ENCODE measurements around the gene AREL1. TPM values are rescaled to one million over a fixed set of nuclear protein-coding genes. Genes with fewer than 3 reads are reported as not detected.

AREL1 gene
- total and polyA plus RNA-seq, 2 donors (not counting 3 experiments of a cell fraction or from before 2014, with no cell fraction given): 46.4 to 67.2 TPM

DNA sequence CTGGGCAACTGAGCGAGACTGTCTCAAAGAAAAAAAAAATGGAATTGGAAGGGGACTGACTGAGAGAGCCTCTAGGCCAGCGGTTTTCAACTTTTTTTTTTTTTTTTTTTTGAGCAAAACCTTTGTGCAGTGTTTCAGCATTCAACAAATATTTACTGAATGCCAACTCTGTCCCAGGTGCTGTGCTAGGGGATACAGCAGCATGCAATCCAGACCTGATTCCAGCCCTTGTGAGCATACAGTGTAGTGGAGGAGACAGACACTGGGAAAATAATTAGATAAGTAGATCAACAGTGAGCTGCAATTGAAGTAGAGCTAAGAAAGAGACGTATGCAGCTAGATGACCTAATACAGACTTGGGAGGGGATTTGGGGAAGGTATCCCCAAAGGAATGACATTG, 77.0 kb downstream of the AREL1 start:
- H3K4me2 ChIP-seq (ENCODE audit: insufficient read depth, low read length): no peak overlapping the region
- H3K27ac ChIP-seq (ENCODE audit: insufficient read depth, low read depth, low read length): no peak overlapping the region
- TF ChIP-seq POLR2A (IDR thresholded peaks at IDR 0.05; ENCODE audit: low read depth, low read length) (no peak), POLR2AphosphoS5 (IDR thresholded peaks at IDR 0.05; ENCODE audit: insufficient read depth, low read depth, low read length) (no peak), MYC (IDR thresholded peaks at IDR 0.05; ENCODE audit: low read depth, low read length) (no peak), GATA2 (IDR thresholded peaks at IDR 0.05; ENCODE audit: insufficient read depth, insufficient read length, low read depth, low read length) (no peak), JUN (IDR thresholded peaks at IDR 0.05; ENCODE audit: borderline replicate concordance, insufficient read depth, insufficient read length, low read depth) (no peak), EZH2 (IDR thresholded peaks at IDR 0.05; ENCODE audit: borderline replicate concordance, low read depth, low read length, severe bottlenecking) (no peak), FOS (IDR thresholded peaks at IDR 0.05; ENCODE audit: borderline replicate concordance, insufficient read depth, low read length) (no peak)
- TF ChIP-seq, protein P1, sequence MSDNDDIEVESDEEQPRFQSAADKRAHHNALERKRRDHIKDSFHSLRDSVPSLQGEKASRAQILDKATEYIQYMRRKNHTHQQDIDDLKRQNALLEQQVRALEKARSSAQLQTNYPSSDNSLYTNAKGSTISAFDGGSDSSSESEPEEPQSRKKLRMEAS (IDR thresholded peaks at IDR 0.05; ENCODE audit: insufficient read depth, insufficient read length): no peak
- TF ChIP-seq, protein P2, sequence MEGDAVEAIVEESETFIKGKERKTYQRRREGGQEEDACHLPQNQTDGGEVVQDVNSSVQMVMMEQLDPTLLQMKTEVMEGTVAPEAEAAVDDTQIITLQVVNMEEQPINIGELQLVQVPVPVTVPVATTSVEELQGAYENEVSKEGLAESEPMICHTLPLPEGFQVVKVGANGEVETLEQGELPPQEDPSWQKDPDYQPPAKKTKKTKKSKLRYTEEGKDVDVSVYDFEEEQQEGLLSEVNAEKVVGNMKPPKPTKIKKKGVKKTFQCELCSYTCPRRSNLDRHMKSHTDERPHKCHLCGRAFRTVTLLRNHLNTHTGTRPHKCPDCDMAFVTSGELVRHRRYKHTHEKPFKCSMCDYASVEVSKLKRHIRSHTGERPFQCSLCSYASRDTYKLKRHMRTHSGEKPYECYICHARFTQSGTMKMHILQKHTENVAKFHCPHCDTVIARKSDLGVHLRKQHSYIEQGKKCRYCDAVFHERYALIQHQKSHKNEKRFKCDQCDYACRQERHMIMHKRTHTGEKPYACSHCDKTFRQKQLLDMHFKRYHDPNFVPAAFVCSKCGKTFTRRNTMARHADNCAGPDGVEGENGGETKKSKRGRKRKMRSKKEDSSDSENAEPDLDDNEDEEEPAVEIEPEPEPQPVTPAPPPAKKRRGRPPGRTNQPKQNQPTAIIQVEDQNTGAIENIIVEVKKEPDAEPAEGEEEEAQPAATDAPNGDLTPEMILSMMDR (IDR thresholded peaks at IDR 0.05; ENCODE audit: extremely low read depth in 1 of 2, insufficient read depth in 1 of 2, low read depth in 1 of 2, low read length in 2 of 2): no peak
- no peaks in the 10 kb centered on the region for H3K9me1 ChIP-seq (replicated peaks; ENCODE audit: control insufficient read depth, extremely low read depth, insufficient read depth, low read length)
- H3K9ac ChIP-seq (replicated peaks; ENCODE audit: extremely low read depth, insufficient read depth, low read length): no peak overlapping the region
- DNase-seq (ENCODE audit: low read depth, low spot score) (no peak), FAIRE-seq (no peak)
- intact Hi-C loops (cut with micrococcal nuclease) (loop anchor here (1.0 to 2.0 kb wide), 2 partner anchors 16 to 23 kb away; no protein-coding TSS in a partner anchor), dilution Hi-C loops (cut with MboI; ENCODE audit: extremely low pct_ligation_motif_present, low sequenced_read_pairs) (no loop called here)
- peaks cover 20% of the 10 kb centered on the region for H3K4me1 ChIP-seq (ENCODE audit: control insufficient read depth, extremely low read depth, insufficient read depth, low read length)
- POLR2A ChIA-PET: no interaction called here
- no peaks in the 10 kb centered on the region for H3K9me3 ChIP-seq (replicated peaks; ENCODE audit: control insufficient read depth, insufficient read depth, low read length)
- no TSS peak for BruUV-seq (replicated peaks)
- H3K79me2 ChIP-seq (ENCODE audit: control insufficient read depth, insufficient read depth, low read length): no peaks in the 10 kb centered on the region
- H3K4me3 ChIP-seq (replicated peaks in 1 of 3; ENCODE audit: insufficient read depth in 1 of 3, low read depth in 1 of 3, low read length in 3 of 3): no peak overlapping the region
- no peaks in the 10 kb centered on the region for H3K27me3 ChIP-seq (ENCODE audit: control insufficient read depth in 2 of 2, insufficient read depth in 2 of 2, low read length in 2 of 2)
- H3K36me3 ChIP-seq (ENCODE audit: control insufficient read depth in 2 of 2, extremely low read depth in 1 of 2, insufficient read depth in 2 of 2, low read length in 2 of 2): no peaks in the 10 kb centered on the region
- H4K20me1 ChIP-seq (replicated peaks; ENCODE audit: control insufficient read depth, extremely low read depth, insufficient read depth, low read length): no peaks in the 10 kb centered on the region
- CTCF ChIA-PET: interaction anchor here (1.6 to 7.1 kb wide), 4 partner anchors 12 to 25 kb away, joined by 4 to 96 read pairs (median 41); partner anchors contain the start of gene LTBP2
- H2AFZ ChIP-seq (ENCODE audit: low read depth, low read length): no peak overlapping the region
